Measurements from ENCODE around the gene SSNA1.
A peak's percentile ranks its signal among the peaks of the same experiment; 100 is the strongest.

SSNA1 gene

GRCh38 chr9:137195525-137196220 lies 7.2 kb downstream of the SSNA1 start (continued):
- TF ChIP-seq ZNF292 (tag by site-specific recombination; IDR thresholded peaks at IDR 0.05; ENCODE audit: borderline replicate concordance, low read depth): no peak
- TF ChIP-seq KLF17 (tag by site-specific recombination; IDR thresholded peaks at IDR 0.05): peak; percentile 46; the same call in 1 of the 2 replicates
- no peak for TF ChIP-seq ZNF132 (tag by site-specific recombination; IDR thresholded peaks at IDR 0.05; ENCODE audit: borderline replicate concordance)
- no peak for TF ChIP-seq ZNF792 (tag by site-specific recombination; IDR thresholded peaks at IDR 0.05)
- peak; percentile 51; the same call in 1 of the 2 replicates for TF ChIP-seq KLF7 (tag by site-specific recombination; IDR thresholded peaks at IDR 0.05; ENCODE audit: borderline replicate concordance)
- TF ChIP-seq BCL6B (tag by site-specific recombination; IDR thresholded peaks at IDR 0.05): no peak
- TF ChIP-seq ZSCAN16 (tag by site-specific recombination; IDR thresholded peaks at IDR 0.05): no peak
- no peak for TF ChIP-seq ZNF24 (tag by site-specific recombination; IDR thresholded peaks at IDR 0.05)
- no peak for TF ChIP-seq ZNF704 (tag by site-specific recombination; IDR thresholded peaks at IDR 0.05)
- TF ChIP-seq ZNF76 (tag by site-specific recombination; IDR thresholded peaks at IDR 0.05; ENCODE audit: borderline replicate concordance, low read depth): no peak
- no peak for TF ChIP-seq ZSCAN18 (tag by site-specific recombination; IDR thresholded peaks at IDR 0.05)
- no peak for TF ChIP-seq GFI1B (tag by site-specific recombination; IDR thresholded peaks at IDR 0.05)
- TF ChIP-seq ZNF26 (tag by site-specific recombination; IDR thresholded peaks at IDR 0.05): no peak
- TF ChIP-seq HIC1 (tag by site-specific recombination; IDR thresholded peaks at IDR 0.05): peak; percentile 28; the same call in 1 of the 2 replicates
- TF ChIP-seq ZFP69B (tag by site-specific recombination; IDR thresholded peaks at IDR 0.05): no peak
- no peak for TF ChIP-seq ZBTB20 (tag by site-specific recombination; IDR thresholded peaks at IDR 0.05)
- TF ChIP-seq PATZ1 (tag by site-specific recombination; IDR thresholded peaks at IDR 0.05): peak; percentile 64
- TF ChIP-seq TCF7L2 (IDR thresholded peaks at IDR 0.05; ENCODE audit: borderline replicate concordance, low read depth, low read length): no peak
- no peak for TF ChIP-seq ZNF311 (tag by site-specific recombination; IDR thresholded peaks at IDR 0.05; ENCODE audit: borderline replicate concordance)
- 0 out of 2 replicates have a peak, but pooled peaks have one; percentile 16 for TF ChIP-seq WT1 (tag by site-specific recombination; IDR thresholded peaks at IDR 0.05)
- no peak; the same call in 1 of the 2 replicates for TF ChIP-seq KLF1 (tag by site-specific recombination; IDR thresholded peaks at IDR 0.05)
- TF ChIP-seq ZNF404 (tag by site-specific recombination; IDR thresholded peaks at IDR 0.05): no peak
- TF ChIP-seq ZNF248 (tag by site-specific recombination; IDR thresholded peaks at IDR 0.05): no peak
- TF ChIP-seq ZNF658 (tag by site-specific recombination; IDR thresholded peaks at IDR 0.05): no peak
- TF ChIP-seq ZNF354C (tag by site-specific recombination; IDR thresholded peaks at IDR 0.05; ENCODE audit: borderline replicate concordance, low read depth): no peak
- no peak for TF ChIP-seq ZBTB6 (tag by site-specific recombination; IDR thresholded peaks at IDR 0.05)
- TF ChIP-seq ZNF596 (tag by site-specific recombination; IDR thresholded peaks at IDR 0.05): no peak

All from HEK293 (cell line).